HL-60/S4 treated with retinoic acid at 250 ng/mL for 4 days and 3 days (cell line): ENCODE results near the gene KCND1.

Experiments
- in situ Hi-C: fragments of 300-500 bp; cut with MboI; formaldehyde crosslinking; loops from 2 replicates; pipeline ENCODE4 v1.7.0; 2022; ENCODE audit warnings: low sequenced_read_pairs

Gene KCND1

GRCh38 chrX:48914593-48915493 lies 56.8 kb downstream of the KCND1 start:
- in situ Hi-C loops: no loop called here

DNA sequence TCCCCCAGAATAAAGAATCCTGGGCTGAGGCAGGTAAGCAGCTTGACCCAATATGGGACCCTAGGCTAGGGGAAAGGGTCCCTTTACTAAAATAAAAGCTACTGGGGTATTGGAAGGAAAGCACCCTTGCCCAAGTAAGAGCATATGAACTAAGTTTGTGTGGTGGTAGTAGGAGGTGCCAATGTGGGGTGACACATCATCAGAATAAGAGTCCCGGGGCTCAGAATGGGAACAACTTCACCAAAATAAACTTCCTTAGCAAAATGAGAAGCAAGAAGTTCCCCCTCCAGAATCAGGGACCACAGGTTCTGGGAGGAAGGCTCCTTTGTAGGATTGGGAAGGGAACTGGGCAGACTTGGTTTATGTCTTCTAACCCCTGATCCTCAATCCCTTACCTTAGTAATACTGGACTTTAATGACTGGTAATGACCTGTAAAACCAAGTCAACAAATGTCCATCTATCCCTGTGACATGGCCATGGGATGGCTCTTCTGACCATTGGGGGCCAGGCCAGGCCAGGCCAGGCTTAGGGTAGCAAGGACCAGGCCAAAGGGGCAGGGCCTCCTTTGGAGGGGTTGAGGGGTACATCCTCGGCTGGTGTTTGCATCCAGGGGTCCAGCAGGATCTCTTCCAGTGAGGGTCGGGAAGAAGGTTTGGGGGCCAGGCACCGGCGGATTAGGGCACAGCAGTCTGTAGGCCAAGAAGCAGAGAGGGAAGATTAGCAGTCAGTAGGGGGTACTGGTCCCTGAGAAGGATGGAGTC lies 57.9 kb downstream of the KCND1 start:
- in situ Hi-C loops: no loop called here

DNA sequence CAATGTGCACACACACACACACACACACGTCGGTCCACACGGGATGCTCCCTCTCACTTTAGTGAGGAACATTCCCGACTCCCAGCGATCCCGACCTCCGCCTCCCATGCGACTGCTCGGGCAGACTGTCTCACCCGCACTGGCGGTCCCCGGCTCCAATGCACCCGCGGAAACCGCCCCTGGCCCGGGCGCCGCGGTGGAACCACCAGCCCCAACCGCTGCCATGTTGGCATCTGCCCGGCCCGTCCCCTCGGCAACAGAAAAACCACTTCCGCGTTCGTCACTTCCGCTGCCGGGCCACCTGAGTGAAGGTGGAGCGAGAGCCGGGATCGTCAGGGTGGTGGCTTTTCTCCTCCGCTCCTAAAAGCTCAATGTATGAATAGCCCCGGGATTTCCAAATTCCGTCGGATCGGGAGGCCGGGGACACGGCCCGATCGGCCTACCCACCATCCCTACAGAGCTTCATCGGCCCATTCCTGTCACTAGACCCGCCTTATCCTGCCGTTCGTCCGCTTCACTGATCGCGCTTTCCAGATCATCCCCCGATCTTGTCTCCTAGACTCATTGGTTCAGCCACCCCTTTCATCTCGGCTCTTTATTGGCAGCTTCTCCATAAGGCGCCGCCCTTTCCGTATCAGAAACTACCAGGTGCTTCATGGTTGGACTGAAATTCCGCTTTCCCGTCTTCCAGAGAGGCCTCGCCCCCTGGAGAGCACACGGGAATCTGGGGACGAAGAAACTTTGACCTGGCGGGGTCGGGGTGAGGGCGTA lies 60.0 kb downstream of the KCND1 start, which contains the start of gene SLC35A2:
Gene SLC35A2 (minus strand): TSS at position 235 of the 771 bp plus-strand sequence. CDS start 10 bp downstream, at position 225.
- in situ Hi-C loops: no loop called here
